Measurements from ENCODE around the gene SLC3A2. TPM values are rescaled to one million over a fixed set of nuclear protein-coding genes. Genes with fewer than 3 reads are reported as not detected.

Gene SLC3A2
- total and polyA plus RNA-seq, 2 of the 13 experiments (the other 11 are each of a cell fraction or from before 2014, with no cell fraction given) = 213 to 226 TPM

DNA sequence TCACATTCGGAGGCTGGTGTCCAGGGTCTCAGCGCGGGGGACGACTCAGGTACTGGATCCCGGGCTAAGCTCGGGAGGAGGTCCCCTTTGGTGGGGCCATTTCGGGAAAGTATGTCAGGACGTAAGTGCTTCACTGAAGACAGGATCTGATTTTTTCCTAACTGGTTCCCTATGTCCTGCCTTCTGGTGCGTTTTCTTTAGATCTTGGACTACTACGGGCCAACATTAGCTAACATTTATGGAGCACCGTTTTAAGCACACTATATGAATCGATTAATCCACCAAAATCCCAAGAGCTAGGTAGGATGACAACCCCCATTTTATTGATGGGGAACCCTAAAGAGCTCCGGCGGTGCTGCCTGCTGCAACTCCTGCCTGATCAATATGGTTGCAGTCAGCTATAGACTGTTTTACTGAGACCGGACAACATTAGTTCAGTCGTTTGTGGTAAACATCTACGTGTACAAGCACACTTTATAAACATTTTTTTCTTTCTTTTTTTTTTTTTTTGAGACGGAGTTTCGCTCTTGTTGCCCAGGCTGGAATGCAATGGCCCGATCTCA lies 24.3 kb upstream of the SLC3A2 start (continued):
- TF ChIP-seq, protein P1, sequence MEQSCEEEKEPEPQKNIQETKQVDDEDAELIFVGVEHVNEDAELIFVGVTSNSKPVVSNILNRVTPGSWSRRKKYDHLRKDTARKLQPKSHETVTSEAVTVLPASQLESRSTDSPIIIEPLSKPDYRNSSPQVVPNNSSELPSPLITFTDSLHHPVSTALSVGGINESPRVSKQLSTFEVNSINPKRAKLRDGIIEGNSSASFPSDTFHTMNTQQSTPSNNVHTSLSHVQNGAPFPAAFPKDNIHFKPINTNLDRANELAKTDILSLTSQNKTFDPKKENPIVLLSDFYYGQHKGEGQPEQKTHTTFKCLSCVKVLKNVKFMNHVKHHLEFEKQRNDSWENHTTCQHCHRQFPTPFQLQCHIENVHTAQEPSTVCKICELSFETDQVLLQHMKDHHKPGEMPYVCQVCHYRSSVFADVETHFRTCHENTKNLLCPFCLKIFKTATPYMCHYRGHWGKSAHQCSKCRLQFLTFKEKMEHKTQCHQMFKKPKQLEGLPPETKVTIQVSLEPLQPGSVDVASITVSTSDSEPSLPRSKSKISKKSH (CRISPR knock-in tag; IDR thresholded peaks at IDR 0.05; ENCODE audit: borderline replicate concordance) = no peak
- TF ChIP-seq ZBTB8A (CRISPR knock-in tag; IDR thresholded peaks at IDR 0.05; ENCODE audit: borderline replicate concordance, low read depth) (no peak), TRIM24 (CRISPR knock-in tag; IDR thresholded peaks at IDR 0.05) (no peak), RFXANK (CRISPR knock-in tag; IDR thresholded peaks at IDR 0.05) (no peak), ZNF761 (CRISPR knock-in tag; conservative IDR thresholded peaks at IDR 0.05) (0 out of 2 replicates have a peak, but pooled peaks have one; percentile 7), HCFC1 (IDR thresholded peaks at IDR 0.05; ENCODE audit: low read depth, low read length) (no peak), ZNF256 (CRISPR knock-in tag; conservative IDR thresholded peaks at IDR 0.05) (no peak; the same call in 1 of the 2 replicates), PRDM15 (CRISPR knock-in tag; IDR thresholded peaks at IDR 0.05) (no peak), PITX1 (CRISPR knock-in tag; IDR thresholded peaks at IDR 0.05) (no peak), EP300 (IDR thresholded peaks at IDR 0.05; ENCODE audit: low read depth in 2 of 2, low read length in 2 of 2) (no peak), EP300 (CRISPR knock-in tag; IDR thresholded peaks at IDR 0.05; ENCODE audit: borderline replicate concordance) (no peak), MAFF (IDR thresholded peaks at IDR 0.05; ENCODE audit: low read depth, low read length) (no peak), ZNF496 (CRISPR knock-in tag; IDR thresholded peaks at IDR 0.05; ENCODE audit: insufficient replicate concordance) (no peak), DMAP1 (CRISPR knock-in tag; IDR thresholded peaks at IDR 0.05) (no peak), TFE3 (CRISPR knock-in tag; IDR thresholded peaks at IDR 0.05) (no peak), ZNF570 (CRISPR knock-in tag; IDR thresholded peaks at IDR 0.05; ENCODE audit: borderline replicate concordance) (no peak), TBX3 (IDR thresholded peaks at IDR 0.05; ENCODE audit: borderline replicate concordance) (no peak), KDM2A (CRISPR knock-in tag; IDR thresholded peaks at IDR 0.05; ENCODE audit: borderline replicate concordance, low read depth) (no peak)
- TF ChIP-seq, protein P2, sequence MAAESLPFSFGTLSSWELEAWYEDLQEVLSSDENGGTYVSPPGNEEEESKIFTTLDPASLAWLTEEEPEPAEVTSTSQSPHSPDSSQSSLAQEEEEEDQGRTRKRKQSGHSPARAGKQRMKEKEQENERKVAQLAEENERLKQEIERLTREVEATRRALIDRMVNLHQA (CRISPR knock-in tag; IDR thresholded peaks at IDR 0.05) = no peak
- TF ChIP-seq, protein P3, sequence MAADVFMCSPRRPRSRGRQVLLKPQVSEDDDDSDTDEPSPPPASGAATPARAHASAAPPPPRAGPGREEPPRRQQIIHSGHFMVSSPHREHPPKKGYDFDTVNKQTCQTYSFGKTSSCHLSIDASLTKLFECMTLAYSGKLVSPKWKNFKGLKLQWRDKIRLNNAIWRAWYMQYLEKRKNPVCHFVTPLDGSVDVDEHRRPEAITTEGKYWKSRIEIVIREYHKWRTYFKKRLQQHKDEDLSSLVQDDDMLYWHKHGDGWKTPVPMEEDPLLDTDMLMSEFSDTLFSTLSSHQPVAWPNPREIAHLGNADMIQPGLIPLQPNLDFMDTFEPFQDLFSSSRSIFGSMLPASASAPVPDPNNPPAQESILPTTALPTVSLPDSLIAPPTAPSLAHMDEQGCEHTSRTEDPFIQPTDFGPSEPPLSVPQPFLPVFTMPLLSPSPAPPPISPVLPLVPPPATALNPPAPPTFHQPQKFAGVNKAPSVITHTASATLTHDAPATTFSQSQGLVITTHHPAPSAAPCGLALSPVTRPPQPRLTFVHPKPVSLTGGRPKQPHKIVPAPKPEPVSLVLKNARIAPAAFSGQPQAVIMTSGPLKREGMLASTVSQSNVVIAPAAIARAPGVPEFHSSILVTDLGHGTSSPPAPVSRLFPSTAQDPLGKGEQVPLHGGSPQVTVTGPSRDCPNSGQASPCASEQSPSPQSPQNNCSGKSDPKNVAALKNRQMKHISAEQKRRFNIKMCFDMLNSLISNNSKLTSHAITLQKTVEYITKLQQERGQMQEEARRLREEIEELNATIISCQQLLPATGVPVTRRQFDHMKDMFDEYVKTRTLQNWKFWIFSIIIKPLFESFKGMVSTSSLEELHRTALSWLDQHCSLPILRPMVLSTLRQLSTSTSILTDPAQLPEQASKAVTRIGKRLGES (CRISPR knock-in tag; IDR thresholded peaks at IDR 0.05; ENCODE audit: borderline replicate concordance) = 0 out of 2 replicates have a peak, but pooled peaks have one; percentile 78
